Fibroblast of the aortic adventitia (primary cell): Measurements from ENCODE around the gene ARHGAP23. TPM values are rescaled to one million over a fixed set of nuclear protein-coding genes. Genes with fewer than 3 reads are reported as not detected.

ENCODE experiments used
- DNase-seq: peaks from one replicate; pipeline ENCODE4 v3.0.0-alpha.2; 2010; ENCODE audit warnings: low read depth
- H3K4me3 ChIP-seq: 2 replicates; pipeline ENCODE4 v1.5.1; 2011; ENCODE audit warnings: low read depth, mild to moderate bottlenecking, control low read depth, low read length, moderate library complexity
- CTCF ChIP-seq: IDR thresholded peaks from 2 replicates; pipeline ENCODE4 v1.5.1; 2011; ENCODE audit warnings: mild to moderate bottlenecking, low read length, control low read depth, inconsistent platforms; ENCODE audit not compliant: insufficient read depth
- total RNA-seq: library from RNA; depleted of rRNA; stranded (reverse); fragments of >200 nt; gene quantifications from 2 replicates; pipeline ENCODE4 v1.2.3, GENCODE V29; 2012; ENCODE audit warnings: low replicate concordance

The ARHGAP23 gene
- total RNA-seq, 1 donor = 38.3 TPM

DNA sequence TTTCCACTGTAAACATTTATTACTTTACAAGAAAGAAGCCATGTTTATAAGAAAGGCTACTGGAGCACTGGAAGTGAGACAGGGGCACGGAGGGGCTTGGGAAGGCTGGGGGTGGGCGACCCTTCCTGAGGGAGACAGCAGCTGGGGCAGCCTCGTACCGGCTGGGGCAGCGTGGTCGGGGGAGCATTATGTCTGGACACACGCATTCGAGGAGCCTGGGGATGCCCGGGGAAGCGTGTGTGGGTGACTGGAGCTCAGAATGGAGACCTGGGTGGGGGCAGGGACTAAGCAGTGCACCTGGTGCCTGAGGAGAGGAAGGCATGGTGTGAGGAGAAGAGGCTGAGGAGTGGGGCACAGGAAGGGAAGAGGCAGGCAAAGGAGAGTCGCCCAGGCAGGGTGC, 113.0 kb downstream of the ARHGAP23 start:
- H3K4me3 ChIP-seq = no peak overlapping the region
- TF ChIP-seq CTCF = no peak
- no peak for DNase-seq

- TF ChIP-seq CTCF = no peak
- no peak overlapping the region for H3K4me3 ChIP-seq
- DNase-seq = no peak
Measured at GRCh38 chr17:38542286-38542685, 114.0 kb downstream of the ARHGAP23 start.

- DNase-seq = no peak
- no peak for TF ChIP-seq CTCF
- no peak overlapping the region for H3K4me3 ChIP-seq
Measured at GRCh38 chr17:38543403-38544174, 115.3 kb downstream of the ARHGAP23 start.

DNA sequence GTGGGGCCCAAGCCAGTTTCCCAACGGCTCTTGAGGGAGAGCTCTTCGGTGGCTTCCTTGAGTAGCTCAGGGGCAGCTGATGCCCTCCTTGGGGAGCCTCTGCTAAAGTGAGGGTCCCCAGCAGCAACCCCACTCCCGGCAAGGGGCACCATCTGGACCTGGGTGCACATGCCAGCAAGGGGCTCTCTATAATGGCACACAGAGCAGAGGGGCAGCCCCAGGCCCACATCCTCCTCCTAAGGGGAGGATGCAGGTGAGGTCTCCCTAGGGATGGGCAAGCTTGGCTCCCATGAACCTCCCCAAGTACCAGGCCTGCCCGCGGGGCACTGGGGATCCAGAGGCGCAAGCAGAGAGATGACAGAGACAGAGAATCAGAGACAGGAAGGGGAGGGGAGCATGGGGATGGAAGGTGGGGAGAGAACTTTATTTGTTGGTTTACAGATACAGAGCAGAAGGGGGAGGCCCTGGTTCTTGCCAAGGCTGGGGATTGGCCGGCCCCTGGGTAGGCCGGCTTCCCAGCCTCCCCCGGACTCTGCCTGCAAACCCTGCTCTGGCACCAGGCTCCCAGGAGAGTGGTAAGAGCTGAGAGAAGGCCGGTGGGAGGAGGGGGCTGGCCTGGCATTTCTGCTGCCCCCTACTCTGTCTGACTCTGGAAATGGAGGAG, 116.0 kb downstream of the ARHGAP23 start:
- H3K4me3 ChIP-seq = no peak overlapping the region
- TF ChIP-seq CTCF = no peak
- DNase-seq = no peak

DNA sequence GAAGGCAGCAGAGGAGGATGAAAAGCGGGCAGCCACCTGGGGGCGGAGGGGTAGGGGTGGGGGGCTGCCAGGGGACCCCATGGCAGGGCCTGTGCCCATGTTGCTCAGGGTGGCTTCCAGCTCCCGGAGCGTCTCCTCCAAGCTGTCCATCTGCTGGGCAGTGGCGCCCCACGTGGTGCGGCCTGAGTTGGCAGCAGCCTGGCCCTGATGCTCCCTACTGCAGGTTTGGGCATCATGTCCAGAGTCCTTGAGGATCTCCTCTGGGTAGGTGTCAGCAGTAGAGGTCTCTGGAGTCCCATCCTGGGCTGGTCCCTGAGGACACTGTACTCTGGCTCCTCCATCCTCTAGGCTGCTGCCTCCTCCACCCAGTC, 116.6 kb downstream of the ARHGAP23 start:
- TF ChIP-seq CTCF = no peak
- no peak overlapping the region for H3K4me3 ChIP-seq
- DNase-seq = no peak

- no peak for DNase-seq
- H3K4me3 ChIP-seq = no peak overlapping the region
- no peak for TF ChIP-seq CTCF
Measured at GRCh38 chr17:38545531-38546225, 117.4 kb downstream of the ARHGAP23 start.
